ENCODE data around the gene OSER1.

OSER1 gene

DNA sequence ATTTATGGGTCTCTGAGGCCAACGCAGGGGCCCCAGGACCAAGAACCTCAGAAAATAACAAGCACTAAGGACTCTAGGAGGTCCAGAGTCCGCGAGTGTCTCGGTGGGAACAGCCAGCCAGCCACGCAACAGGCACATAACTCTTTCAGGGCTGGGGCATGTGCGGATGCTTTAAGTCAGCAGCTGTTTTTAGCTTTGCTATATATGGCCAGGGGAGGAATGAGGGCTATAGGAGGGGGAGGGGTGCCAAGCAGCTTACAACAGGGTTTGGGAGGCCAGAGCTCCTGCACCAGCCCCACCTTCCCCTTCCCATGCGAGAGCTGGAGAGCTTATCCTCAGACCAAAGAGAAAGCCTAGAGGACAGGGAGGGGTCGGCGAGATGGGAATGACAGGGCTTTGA is 29.8 kb downstream of the OSER1 start:
- no peak for FAIRE-seq
- DNase-seq (ENCODE audit: low spot score), result no peak

DNA sequence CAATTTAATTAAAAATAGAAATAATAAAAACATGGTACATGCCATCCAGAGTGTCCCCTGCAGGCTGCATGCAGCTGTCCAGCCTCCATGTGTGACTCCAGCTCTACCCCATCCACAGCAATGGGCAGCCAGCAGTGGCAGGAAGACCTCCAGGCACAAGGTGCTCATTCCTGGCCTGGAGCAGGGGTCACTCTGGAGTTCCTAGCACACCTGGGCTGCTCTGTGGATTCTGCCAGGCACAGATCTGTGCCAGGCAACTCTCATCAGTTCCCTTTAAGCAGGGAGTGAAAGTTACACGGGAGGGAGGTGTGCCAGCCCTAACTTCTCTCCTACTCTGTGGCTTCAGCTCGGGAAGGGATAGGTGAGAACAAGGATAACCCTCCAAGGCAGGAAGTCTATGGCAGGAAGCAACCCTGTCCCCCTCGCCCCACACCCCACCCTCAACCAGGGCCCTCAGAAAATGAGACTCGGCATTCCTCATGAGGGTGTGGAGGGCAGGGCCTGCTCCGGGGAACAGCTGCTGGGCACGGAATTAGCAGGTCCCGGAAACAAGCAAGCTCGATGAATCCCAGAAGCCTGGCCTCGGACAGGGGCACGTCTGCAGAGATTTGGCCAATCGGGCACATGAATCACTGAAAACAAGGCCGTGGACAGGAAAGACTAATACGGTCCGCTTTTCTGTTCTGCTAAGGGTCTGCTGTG is 33.6 kb downstream of the OSER1 start:
- no peak for DNase-seq (ENCODE audit: low spot score)
- no peak for FAIRE-seq

DNA sequence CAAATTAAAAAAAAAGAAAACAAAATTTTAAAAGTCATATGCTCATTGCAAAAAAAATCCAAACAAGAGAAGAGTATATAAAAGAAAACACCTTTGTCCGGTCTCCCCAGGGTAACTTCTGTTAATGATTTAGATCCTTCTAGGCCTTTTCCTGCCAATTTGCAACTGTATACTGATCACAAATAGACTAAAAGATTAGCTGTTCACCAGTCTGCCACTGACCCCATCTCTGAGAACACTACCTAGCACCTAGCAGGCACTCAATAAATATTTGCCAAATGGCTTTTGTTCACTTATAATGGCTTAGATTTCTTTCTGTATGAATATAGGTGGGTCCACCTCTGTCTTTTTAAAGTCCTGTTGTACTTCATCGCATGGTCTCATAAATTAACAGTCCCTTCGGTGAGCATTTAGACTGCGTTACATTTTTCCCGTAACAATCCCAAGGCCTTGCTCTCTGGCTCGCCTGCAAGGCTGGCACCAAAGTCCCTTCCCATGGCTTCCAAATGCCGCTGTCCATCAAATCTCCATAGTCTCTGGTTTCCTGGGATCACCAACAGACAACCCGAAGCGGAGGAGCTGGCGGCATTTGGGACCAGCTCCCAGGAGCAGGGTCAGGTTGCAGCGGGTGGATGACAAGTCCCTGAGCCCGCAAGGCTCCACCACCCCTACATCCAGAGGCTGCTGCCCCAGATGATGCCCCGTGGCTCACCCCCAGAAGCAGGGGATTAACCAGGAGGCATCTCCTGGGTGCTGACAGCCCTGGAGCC is 35.4 kb downstream of the OSER1 start:
- FAIRE-seq (no peak), DNase-seq (ENCODE audit: low spot score) (no peak)

DNA sequence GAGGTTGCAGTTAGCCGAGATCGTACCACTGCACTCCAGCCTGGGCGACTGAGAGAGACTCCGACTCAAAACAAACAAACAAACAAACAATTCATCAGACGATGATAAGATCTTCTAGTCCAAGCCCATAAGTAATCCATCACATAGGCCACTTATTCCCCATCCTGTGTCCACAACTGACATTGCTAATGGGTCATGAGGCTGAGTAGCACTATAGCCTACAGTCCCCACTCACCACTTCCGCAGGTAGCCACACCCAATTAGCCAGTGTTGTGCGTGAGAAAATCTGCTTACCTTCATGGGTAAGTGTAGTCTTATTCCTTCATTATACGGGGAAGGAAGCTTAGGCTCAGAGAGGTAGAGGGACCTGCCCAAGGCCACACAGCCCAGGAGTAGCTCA is 36.7 kb downstream of the OSER1 start:
- DNase-seq (ENCODE audit: low spot score), result no peak
- no peak for FAIRE-seq

DNA sequence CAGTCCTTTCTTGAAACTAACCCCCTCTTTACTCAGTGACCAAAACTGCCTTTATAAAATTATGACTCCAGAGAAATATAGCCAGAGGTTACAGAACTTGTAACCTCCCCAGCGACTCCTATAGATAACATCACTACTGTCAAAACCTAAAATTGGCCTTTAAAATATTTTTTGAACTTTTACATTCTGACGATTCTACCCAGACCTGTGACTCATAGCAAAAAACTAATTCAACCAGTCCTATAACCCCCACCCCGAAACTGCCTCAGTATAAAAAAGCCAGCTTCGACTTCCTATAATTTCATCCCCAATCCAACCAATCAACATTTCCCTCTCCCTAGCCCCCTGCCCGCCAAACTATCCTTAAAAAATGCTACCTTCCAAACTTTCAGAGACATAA is 37.5 kb downstream of the OSER1 start:
- DNase-seq (ENCODE audit: low spot score), result no peak
- FAIRE-seq, result no peak

DNA sequence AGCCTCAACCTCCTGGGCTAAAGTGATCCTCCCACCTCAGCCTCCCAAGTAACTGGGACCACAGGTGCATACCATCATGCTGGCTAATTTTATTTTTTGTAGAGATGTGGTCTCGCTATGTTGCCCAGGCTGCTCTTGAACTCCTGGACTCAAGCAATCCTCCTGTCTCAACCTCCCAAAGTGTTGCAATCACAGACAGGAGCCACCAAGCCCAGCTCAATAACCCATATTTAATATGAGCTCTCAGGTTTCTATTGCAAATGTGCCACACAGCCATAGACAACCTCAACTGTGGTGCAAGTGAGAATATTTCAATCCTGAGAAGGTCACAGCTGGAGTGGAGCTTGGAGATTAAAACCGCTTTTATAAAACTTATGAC is 38.0 kb downstream of the OSER1 start:
- FAIRE-seq, result no peak

DNA sequence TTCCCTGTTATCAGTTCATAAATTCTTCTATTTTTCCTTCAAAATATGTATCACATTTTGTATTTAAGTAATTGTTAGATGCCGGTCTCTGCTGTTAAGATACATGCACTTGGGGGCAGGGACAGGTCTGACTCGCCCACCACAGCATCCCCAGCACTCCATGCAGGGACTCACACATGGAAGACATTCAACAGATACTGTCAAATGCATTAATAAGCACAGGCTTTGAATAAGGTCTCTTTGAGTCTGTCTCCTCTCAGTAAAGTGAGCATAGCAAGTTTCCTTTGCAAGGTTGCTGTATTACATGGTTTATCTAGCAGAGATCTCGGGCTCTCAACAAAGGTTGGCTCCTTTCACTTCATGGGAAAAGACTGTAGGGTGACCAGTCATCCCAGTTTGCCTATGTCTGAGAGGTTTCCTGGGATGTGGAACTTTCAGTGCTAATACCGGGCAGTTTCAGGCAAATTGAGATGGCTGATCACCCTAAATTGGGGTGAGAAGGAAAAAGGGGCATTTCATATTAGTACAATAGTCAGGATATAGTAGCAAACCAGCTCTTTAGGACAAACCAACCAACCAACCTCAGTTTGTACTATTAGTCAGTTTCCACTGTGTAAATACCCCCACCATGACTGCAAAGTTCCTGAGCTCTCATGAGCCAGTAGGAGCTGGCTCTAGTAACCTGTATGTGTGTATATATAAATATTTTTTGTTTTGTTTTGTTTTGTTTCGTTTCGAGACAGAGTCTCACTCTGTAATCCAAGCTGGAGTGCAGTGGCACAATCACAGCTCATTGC is 38.6 kb downstream of the OSER1 start:
- DNase-seq (ENCODE audit: low spot score) (no peak), FAIRE-seq (no peak)

More for the DNA sequence above, 38.0 kb downstream of the OSER1 start:
- DNase-seq (ENCODE audit: low spot score), result no peak

DNA sequence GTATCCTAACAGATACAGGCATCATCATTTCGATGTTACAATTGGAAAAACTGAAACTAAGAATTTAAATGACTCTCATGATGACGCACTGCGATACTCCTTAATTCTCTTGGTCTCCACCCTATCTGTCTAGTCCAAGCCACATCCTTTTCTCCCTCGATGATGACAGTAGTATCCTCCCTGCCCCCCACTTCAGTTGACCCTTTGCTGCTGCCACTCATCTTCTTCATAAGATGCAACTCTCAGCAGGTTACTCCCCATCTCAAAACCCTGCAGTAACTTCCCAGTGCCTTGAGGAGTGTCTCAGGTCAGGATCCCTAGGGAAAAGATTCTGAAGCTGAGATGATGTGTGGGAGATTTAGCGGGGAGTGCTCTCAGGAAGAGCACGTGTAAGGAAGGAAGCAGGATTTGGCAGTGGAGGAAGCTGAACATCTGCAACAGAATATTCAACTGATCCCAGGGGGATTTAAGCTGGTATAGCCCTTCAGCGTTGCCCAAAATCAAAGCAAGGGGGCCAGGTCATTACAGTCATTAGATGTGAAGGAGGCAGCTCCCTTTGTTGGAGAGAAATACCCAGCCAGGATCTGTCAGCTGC is 39.7 kb downstream of the OSER1 start:
- no peak for DNase-seq (ENCODE audit: low spot score)
- FAIRE-seq, result no peak

DNA sequence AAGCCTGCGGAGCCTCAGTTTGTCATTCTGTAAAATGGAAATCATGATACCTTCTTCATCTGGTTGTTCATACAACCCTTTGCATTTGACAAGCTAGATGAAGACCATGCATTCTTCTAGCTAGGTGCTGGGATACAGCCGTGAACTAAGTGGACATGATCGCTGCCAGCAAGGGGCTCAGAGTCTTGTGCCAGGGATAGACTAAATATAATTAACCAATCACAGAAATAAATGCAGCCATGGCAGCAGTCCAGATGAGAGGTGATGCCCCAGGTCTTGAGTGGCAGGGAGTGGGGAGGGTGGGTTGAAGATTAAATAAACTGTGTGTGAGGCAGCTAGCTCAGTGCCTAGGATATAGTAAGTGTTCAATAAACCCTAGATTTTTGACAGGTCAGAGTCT is 42.8 kb downstream of the OSER1 start:
- FAIRE-seq, result no peak
- no peak for DNase-seq (ENCODE audit: low spot score)

DNA sequence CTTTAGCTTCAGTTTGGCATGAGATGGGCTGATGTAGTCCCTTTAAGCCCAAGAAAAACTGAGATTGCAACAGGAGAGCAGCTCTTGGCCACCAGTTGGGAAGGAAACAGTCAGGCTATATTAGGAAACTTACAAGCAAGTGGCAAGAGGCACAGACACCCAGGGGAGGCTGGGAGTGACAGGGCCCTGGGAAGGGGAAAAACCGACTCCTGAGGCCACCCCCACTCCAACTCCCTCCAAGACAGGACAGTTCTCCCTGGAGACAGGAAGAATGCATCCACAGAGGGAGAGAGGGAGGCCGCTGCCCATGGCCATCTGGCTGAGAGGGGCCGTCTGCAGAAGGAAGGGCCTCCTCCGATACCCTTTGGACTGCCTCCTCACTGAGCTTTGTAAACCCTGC is 44.1 kb downstream of the OSER1 start:
- no peak for FAIRE-seq
- DNase-seq (ENCODE audit: low spot score), result peak; percentile 73

DNA sequence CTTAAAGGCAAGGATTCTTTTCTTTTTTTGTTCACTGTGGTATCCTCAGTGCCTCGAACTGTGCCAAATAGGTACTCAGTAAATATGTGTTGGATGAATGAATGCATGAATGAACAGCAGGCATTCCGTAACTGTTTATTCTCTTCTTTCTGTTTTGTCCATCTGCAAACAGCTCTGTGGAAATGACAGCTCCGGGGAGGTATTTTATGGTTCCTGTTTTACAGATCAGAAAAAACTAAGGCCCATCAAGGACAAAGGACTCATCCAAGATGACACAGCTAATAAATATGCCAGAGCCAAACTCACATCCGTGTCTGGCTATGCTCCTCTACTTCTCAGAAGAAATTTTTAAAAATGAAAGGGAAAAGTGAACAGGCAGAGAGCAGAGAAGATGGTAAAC is 44.6 kb downstream of the OSER1 start:
- FAIRE-seq (peak; percentile 84), DNase-seq (ENCODE audit: low spot score) (peak; percentile 92)

DNA sequence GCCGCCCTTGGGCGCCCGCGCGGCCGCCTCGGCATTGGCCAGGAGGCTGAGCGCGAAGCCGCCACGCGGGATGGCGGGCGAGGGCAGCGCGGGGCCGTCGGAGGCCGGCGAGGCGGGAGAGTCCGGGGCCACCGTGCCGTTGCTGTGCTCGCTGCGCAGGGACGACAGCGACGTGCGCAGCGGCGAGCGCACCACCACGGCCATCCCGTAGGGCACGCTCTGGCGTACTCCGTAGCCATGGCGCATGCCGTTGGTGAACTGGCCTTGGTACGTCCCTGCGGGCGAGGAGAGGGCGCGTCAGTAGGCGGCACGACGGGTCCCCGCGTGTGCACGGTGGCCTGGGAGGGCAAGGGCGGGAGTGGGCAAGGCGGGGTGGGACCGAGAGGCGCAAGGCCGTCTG is 50.4 kb downstream of the OSER1 start:
- DNase-seq (ENCODE audit: low spot score), result no peak
- FAIRE-seq, result no peak

DNA sequence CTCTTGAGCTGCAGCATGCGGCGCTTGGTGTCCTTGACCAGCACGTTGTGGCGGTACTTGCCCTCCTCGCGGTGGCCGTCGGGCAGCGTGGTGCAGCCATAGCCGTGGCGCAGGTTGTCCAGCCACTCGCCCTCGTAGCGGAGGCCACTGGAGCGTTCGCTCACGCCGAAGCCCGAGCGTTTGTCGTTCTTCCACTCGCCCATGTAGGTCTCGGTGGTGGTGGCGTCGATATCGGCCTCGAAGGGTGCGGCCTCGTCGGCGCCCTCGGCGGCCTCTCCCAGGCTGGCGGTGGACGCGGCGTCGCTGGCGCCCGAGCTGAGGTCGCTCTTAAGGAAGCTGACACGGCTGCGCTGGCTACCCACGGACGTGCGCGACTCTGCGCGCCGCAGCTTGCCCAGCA is 50.9 kb downstream of the OSER1 start:
- FAIRE-seq, result no peak
- no peak for DNase-seq (ENCODE audit: low spot score)

DNA sequence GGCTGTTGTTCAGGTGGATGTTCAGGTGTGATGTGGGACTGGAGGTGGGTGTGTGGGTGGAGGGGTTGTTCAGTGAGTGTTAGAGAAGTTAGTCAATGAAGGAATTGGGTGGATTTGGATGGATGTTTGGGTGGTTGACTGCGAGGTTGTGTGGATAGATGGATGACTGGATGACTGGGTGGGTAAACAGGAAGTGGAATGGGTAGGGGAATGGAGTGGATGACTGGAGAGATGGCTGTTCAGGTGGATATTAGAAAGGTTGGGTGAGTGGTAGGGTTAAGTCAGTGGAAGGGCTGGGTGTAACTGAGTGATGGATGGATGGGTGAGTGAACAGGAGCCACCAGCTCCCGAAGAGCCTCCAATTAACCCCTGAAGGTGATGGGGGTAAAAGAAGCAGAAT is 51.4 kb downstream of the OSER1 start:
- FAIRE-seq, result no peak
- DNase-seq (ENCODE audit: low spot score), result no peak

DNA sequence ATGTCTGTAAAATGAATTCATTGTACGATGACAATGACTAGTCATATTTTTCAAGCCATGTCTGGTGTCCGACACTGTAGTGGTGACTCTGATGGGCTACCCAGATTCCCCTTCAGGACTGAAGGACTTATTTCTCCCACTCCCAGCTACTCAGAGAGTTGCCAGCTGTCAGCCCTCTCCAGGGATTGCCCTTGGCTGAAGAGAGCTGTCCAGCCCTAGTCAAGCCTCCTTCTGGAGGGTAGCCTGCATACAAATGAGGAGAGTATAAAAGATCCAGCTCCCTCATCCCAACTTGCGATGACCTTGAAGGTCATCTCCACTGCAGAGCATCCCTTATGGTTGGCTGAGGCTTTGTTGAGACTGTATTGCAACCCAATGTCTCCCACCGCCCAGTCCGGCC is 53.5 kb downstream of the OSER1 start:
- no peak for DNase-seq (ENCODE audit: low spot score)
- FAIRE-seq, result no peak

DNA sequence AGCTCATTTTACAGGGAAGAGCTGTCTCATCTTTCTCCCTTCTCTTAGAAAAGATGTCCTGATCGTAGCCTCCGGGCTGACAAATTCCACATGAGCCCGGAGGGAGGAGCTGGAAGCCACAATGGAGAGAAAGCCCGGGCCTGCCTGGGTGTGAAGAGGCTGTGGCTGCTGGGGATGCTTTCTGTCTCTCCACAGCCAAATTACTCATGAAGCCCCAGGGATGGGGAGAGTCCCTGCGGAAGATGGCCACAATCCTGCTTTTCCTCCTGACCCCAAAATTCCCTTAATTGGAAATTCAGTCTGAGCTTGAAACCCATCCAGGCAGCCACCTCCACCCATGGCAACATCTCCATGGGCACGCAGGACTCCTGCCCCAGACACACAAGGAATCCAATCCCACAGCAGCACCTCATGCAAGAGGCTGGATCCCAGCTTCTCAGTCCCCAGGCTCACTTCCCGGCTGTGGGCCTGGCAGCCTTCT is 56.0 kb downstream of the OSER1 start:
- no peak for DNase-seq (ENCODE audit: low spot score)
- FAIRE-seq, result no peak

DNA sequence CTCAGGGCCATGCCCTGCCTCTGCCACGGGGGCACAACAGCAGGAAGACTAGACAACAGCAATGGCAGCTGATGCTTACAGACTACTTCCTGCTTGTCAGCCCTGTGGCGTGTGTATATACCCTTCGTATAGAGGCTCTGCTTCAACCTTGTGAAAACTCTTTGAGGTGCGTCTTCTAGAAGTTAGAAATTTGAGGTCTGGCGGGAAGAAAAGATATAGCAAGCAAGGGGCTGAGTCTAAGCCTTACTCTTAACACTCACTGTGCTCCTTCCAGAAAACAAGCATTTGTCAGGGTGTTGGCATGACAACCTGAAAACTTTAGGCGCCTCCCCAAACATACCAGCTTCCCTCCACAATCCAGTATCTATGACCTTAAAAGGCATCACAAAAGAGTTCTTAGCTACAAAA is 56.9 kb downstream of the OSER1 start:
- DNase-seq (ENCODE audit: low spot score), result no peak
- FAIRE-seq, result no peak

DNA sequence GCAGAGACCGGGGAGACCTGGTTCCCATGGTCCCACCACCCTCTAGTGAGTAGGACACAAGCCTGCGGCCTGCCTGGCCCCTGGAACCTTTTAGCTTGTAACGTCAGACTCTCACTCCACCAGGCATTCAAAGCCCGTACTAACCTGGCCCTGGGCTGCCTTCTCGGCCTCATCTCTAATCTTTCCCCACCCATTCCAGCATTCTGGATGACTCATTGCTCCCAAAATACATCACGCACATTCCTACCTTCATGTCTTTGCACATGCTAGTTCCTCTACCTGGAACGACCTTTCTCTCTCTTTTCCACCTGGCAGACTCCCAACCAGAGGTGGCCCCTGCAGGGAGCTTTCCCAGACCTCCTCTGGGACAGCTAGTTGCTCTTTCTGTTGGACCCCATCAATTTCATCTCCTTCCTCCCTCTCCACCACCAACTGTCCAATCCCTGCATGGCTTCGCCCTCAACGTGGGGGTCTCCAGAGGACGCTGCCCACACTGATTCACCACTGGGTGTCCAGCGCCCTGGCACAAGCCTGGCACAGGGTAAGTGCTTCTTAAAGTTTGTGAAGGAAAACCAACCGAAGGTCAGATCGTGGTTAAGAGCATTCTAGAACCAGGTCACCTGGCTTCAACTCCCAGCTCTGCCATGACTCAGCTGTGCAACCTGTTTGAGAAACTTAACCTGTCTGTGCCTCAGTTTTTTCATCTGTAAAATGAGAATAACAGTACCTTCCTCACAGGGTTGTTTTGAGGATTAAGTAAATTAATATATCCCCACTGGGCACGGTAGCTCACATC is 58.8 kb downstream of the OSER1 start:
- DNase-seq (ENCODE audit: low spot score), result no peak
- FAIRE-seq, result no peak

DNA sequence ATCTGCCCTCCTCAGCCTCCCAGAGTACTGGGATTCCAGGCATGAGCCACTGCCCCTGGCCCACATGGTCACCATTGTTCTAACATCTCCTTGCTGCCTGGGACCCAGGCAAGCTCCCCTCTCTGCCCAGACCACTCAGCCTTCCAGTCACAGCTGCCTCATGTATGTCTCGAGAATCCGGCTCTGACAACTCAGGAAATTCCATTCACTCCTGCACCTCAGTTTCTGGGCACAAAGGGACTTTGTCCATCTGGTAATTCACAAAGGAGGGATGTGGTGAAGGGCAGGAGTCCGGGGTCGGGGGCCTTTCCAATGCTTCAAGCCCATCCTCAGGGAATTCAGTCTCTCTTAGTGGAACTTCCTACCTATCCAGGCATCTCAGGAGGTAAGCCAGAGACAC is 64.3 kb downstream of the OSER1 start:
- no peak for FAIRE-seq
- no peak for DNase-seq (ENCODE audit: low spot score)

Measured in RCC 7860 (cell line).